Heart left ventricle (tissue), 16 donors: ENCODE results near the gene ZBTB18. TPM values are rescaled to one million over a fixed set of nuclear protein-coding genes. Genes with fewer than 3 reads are reported as not detected.

Experiments
- ATAC-seq, 4 donors: fragments of 200-7000 bp; cut with Tn5 transposase; one replicate each; pipeline ENCODE4 v1.9.1; 2020 to 2022; ENCODE audit warnings: moderate library complexity in 4 of 4, mild to moderate bottlenecking in 3 of 4, moderate number of reproducible peaks in 1 of 4
- DNase-seq, 5 donors: peaks; one replicate each; pipeline ENCODE4 v3.0.0-alpha.2; 2020
- H3K27ac ChIP-seq, 12 donors: fragments of 200-600 bp; sonication (generic) in 4 of 12; one replicate each; pipeline versions ENCODE4 v1.5.0 to v1.8.0; 2016 to 2022; ENCODE audit warnings: mild to moderate bottlenecking in 2 of 12
- H3K27me3 ChIP-seq, 9 donors: fragments of 200-600 bp; sonication (generic) in 2 of 9; one replicate each; pipeline versions ENCODE4 v1.5.1 to v1.8.0; 2016 to 2022; ENCODE audit warnings: mild to moderate bottlenecking in 3 of 9
- H3K36me3 ChIP-seq, 9 donors: fragments of 200-600 bp; sonication (generic) in 2 of 9; one replicate each; pipeline versions ENCODE4 v1.5.0 to v1.8.0; 2018 to 2022; ENCODE audit warnings: mild to moderate bottlenecking in 2 of 9
- H3K4me1 ChIP-seq, 12 donors: fragments of 200-600 bp; sonication (generic) in 4 of 12; one replicate each; pipeline versions ENCODE4 v1.5.0 to v1.8.0; 2016 to 2022; ENCODE audit warnings: mild to moderate bottlenecking in 3 of 12
- H3K4me3 ChIP-seq, 12 donors: fragments of 200-600 bp; sonication (generic) in 4 of 12; one replicate each; pipeline versions ENCODE4 v1.5.0 to v1.8.0; 2017 to 2022; ENCODE audit warnings: mild to moderate bottlenecking in 9 of 12, moderate library complexity in 4 of 12
- H3K9me3 ChIP-seq, 12 donors: fragments of 200-600 bp; sonication (generic) in 4 of 12; one replicate each; pipeline versions ENCODE4 v1.5.0 to v1.8.0; 2016 to 2022; ENCODE audit warnings: mild to moderate bottlenecking in 1 of 12
- CTCF ChIP-seq, 12 donors: fragments of 200-600 bp; sonication (generic) in 4 of 12; IDR thresholded peaks; one replicate each; pipeline versions ENCODE4 v1.5.0 to v1.8.0; 2018 to 2022; ENCODE audit warnings: antibody characterized with exemption in 12 of 12, mild to moderate bottlenecking in 5 of 12
- POLR2A ChIP-seq, 2 donors: fragments of 450-650 bp; IDR thresholded peaks; one replicate each; pipeline ENCODE4 v1.6.1; 2017; ENCODE audit warnings: antibody characterized with exemption in 2 of 2, mild to moderate bottlenecking in 2 of 2, moderate library complexity in 2 of 2
- WGBS, 4 donors: extraction: QIAGEN DNeasy Blood & Tissue Kit in 2 of 4; methylation state at CpG; one replicate each; pipeline versions ENCODE4 v1.1.5 to v1.1.7; 2013 to 2018; 5-methylcytosine and 5-hydroxymethylcytosine counted together
- intact Hi-C, 10 donors: fragments of 100-400 bp; cut with DNase I; formaldehyde crosslinking; loops; one replicate each; pipeline versions ENCODE4 v1.11.1 to v1.14.2; 2022
- polyA plus RNA-seq, 2 donors: library from polyadenylated mRNA; stranded (reverse); fragments of 200-250 nt; gene quantifications; one replicate each; pipeline ENCODE4 v1.2.3, GENCODE V29; 2013
- total RNA-seq, 9 donors: library from RNA; depleted of rRNA in 2 of 9; stranded (reverse); fragments of >200 nt in 2 of 9; fragmentation: NEBNext Ultra II Directional in 3 of 9; extraction: Animal tissue kit (Norgen Biotek cat#: 25700) in 3 of 9; gene quantifications; one replicate each; pipeline versions ENCODE4 v1.1.0 to v1.2.4, GENCODE V29; 2016 to 2023
- donor health status: ischemic (EF 13 %, LVEDD 7.1; RV severe dilation, severe dysfunction).
- donor health status: healthy with polysubstance abuse.
- donor health status: DM: no; HTN: yes; CAD: no.
- donor health status: DM: no; HTN: no; CAD: no.
- donor health status: ischemic (EF 25% LVEDD 6.9; RV normal size, moderate dysfunction).
- donor health status: ischemic (EF 25% LVEDD 5.7; RV mildly dilated, moderate dysfunction).
- donor health status: healthy.
- donor health status: DM: yes; HTN: yes; CAD: no.
- donor health status: ischemic (EF 35%, LVEDD 5.7; RV mildly dilated, moderate dysfunction).
- donor health status: nonischemic (EF 11% LVEDD 7.7; RV severe dilation, severe dysfunction).
- donor health status: DM: yes; HTN: yes; CAD: no.
- donor health status: PGD.
- donor health status: ischemic (EF 29% LVEDD 5.4; RV normal size, mild dysfunction).
- donor health status: nonischemic (EF 23%, LVEDD 6.1; RV moderate dilation, normal function).

Gene ZBTB18
- total and polyA plus RNA-seq, 11 donors, result 12.5 to 29.2 (median 22.5) TPM

GRCh38 chr1:244028701-244029100 lies 22.4 kb upstream of the ZBTB18 start:
- DNase-seq (no peak), ATAC-seq (no peak)
- Histone ChIP-seq H3K9me3 (no peaks in the 10 kb centered on the region), H3K4me3 (no peak overlapping the region), H3K36me3 (no peaks in the 10 kb centered on the region), H3K27ac (no peak overlapping the region), H3K27me3 (no peaks in the 10 kb centered on the region), H3K4me1 (peaks cover 0 to 8% (median 0%) of the 10 kb centered on the region in 12 donors)
- 41 to 64% (median 59%) methylated on average over 3 of the region's 3 CpGs for WGBS, 4 donors
- intact Hi-C loops, result no loop called here
- TF ChIP-seq POLR2A (IDR thresholded peaks at IDR 0.05), result no peak
- no peak for TF ChIP-seq CTCF (IDR thresholded peaks at IDR 0.05)

GRCh38 chr1:244029124-244029523 lies 22.0 kb upstream of the ZBTB18 start:
- Histone ChIP-seq H3K27me3 (no peaks in the 10 kb centered on the region), H3K4me1 (peaks cover 0 to 8% (median 0%) of the 10 kb centered on the region in 12 donors), H3K4me3 (no peak overlapping the region), H3K36me3 (no peaks in the 10 kb centered on the region), H3K27ac (no peak overlapping the region), H3K9me3 (no peaks in the 10 kb centered on the region)
- intact Hi-C loops, result no loop called here
- 51 to 72% (median 56%) methylated on average over 3 of the region's 3 CpGs for WGBS, 4 donors
- DNase-seq (no peak), ATAC-seq (no peak)
- no peak for TF ChIP-seq POLR2A (IDR thresholded peaks at IDR 0.05)
- peak in 1 of 12 donors; percentile 10 for TF ChIP-seq CTCF (IDR thresholded peaks at IDR 0.05)

DNA sequence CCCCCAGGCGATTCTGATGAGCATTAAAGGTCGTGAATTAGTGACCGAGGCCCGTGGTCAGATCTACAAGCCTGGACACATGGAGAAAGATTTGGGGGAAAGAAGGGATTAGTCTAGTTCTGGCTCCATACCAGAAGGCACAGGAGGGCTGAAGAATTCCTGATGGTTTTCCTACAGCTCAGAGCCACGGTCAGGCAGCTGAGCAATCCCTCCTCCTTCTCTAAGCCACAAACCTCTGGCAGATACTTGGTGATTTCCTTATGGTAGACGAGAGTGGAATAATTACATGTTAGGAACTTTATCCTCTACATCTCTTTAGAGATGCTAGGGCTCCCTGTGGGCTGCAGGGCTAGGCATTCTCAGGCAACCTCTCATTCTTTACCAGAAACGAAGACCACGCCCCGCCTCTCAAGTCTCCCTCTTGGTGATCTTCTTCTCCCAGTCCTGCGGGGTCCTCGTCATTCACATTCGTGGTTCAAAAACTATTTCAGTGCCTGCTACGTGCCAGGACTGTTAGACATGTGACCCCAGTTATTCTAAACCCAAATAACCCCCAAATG lies 20.5 kb upstream of the ZBTB18 start:
- Histone ChIP-seq H3K4me1 (peaks cover 0 to 8% (median 0%) of the 10 kb centered on the region in 12 donors), H3K4me3 (no peak overlapping the region), H3K27ac (no peak overlapping the region), H3K9me3 (no peaks in the 10 kb centered on the region), H3K36me3 (no peaks in the 10 kb centered on the region), H3K27me3 (peaks cover 0 to under 1% (median 0%) of the 10 kb centered on the region in 9 donors)
- intact Hi-C loops, result loop anchor here in 1 of 10 donors (10.0 kb wide), 1 partner anchor 234 kb away; no protein-coding TSS in a partner anchor
- DNase-seq, result no peak
- no peak for ATAC-seq
- no peak for TF ChIP-seq POLR2A (IDR thresholded peaks at IDR 0.05)
- TF ChIP-seq CTCF (IDR thresholded peaks at IDR 0.05), result no peak
- 86 to 88% (median 87%) methylated on average over 13 of the region's 13 CpGs for WGBS, 4 donors

GRCh38 chr1:244035358-244035757 lies 15.7 kb upstream of the ZBTB18 start:
- TF ChIP-seq POLR2A (IDR thresholded peaks at IDR 0.05), result no peak
- DNase-seq, result no peak
- H3K27me3 ChIP-seq, result peaks cover 0 to 4% (median 0%) of the 10 kb centered on the region in 9 donors
- no peaks in the 10 kb centered on the region for H3K36me3 ChIP-seq
- no peak for ATAC-seq
- intact Hi-C loops, result loop anchor here in 1 of 10 donors (10.0 kb wide), 1 partner anchor 229 kb away; no protein-coding TSS in a partner anchor
- no peaks in the 10 kb centered on the region for H3K4me1 ChIP-seq
- WGBS, 4 donors, result 95 to 97% (median 96%) methylated on average over 11 of the region's 11 CpGs
- H3K4me3 ChIP-seq, result no peak overlapping the region
- H3K9me3 ChIP-seq, result no peaks in the 10 kb centered on the region
- H3K27ac ChIP-seq, result no peak overlapping the region

GRCh38 chr1:244037252-244037651 lies 13.8 kb upstream of the ZBTB18 start:
- DNase-seq (no peak), ATAC-seq (no peak)
- intact Hi-C loops, result loop anchor here in 1 of 10 donors (10.0 kb wide), 1 partner anchor 228 kb away; no protein-coding TSS in a partner anchor
- H3K9me3 ChIP-seq, result no peaks in the 10 kb centered on the region
- H3K27me3 ChIP-seq, result peaks cover 0 to 4% (median 0%) of the 10 kb centered on the region in 9 donors
- TF ChIP-seq POLR2A (IDR thresholded peaks at IDR 0.05) (no peak), CTCF (IDR thresholded peaks at IDR 0.05) (no peak)
- no peak overlapping the region for H3K27ac ChIP-seq
- H3K4me3 ChIP-seq, result no peak overlapping the region
- H3K36me3 ChIP-seq, result no peaks in the 10 kb centered on the region
- 93 to 95% (median 94%) methylated on average over 9 of the region's 9 CpGs for WGBS, 4 donors
- no peaks in the 10 kb centered on the region for H3K4me1 ChIP-seq
